Activated T-cell treated with anti-CD3 and anti-CD28 coated beads, Interleukin-2, amount 50 U/mL, for 1 hour (primary cell): Measurements from ENCODE around the gene ERBB4.

Source experiments
- DNase-seq: peaks from one replicate; pipeline ENCODE4 v3.0.0-alpha.2; 2020

ERBB4 gene

GRCh38 chr2:211868996-211869533, 669.5 kb downstream of the ERBB4 start:
- no peak for DNase-seq

GRCh38 chr2:211867845-211868451, 670.7 kb downstream of the ERBB4 start:
- no peak for DNase-seq

GRCh38 chr2:211864328-211864727, 674.3 kb downstream of the ERBB4 start:
- no peak for DNase-seq

DNA sequence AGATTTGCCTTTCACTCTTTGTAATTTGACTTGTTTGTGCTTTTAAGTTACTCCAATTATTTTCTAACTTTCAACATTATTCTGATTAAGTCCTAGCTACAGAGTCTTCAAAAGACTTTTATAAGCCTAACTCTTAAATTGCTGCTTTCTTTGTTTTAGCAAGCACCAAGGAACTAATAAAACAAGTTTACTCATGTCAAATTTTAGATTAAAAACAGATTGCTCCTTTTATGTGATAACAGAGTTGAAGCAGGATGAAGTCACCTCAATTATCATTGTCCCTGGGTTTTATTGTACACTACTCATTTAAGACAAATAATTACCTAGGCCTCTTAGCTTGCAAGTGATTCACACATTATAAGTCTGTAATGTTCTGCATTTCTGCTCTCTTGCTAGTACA, 678.4 kb downstream of the ERBB4 start:
- DNase-seq: no peak

DNA sequence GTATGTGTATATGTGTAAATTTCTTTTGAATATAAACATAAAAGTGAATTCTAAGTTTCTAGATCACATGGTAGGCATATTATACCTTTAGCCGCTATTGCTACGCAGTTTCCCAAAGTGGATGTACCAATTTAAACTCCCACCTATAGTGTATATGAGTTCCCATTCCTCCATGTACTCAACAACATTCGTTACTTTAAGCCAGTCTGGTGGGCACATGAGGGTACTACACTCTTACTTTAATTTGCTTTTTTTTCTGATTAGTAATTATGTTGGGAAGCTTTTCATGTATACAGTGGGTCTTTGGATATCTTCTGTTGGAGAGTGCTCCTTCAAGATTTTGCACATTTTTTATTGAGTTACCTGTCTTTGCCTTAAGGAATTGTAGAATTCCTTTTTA, 683.8 kb downstream of the ERBB4 start:
- no peak for DNase-seq

DNA sequence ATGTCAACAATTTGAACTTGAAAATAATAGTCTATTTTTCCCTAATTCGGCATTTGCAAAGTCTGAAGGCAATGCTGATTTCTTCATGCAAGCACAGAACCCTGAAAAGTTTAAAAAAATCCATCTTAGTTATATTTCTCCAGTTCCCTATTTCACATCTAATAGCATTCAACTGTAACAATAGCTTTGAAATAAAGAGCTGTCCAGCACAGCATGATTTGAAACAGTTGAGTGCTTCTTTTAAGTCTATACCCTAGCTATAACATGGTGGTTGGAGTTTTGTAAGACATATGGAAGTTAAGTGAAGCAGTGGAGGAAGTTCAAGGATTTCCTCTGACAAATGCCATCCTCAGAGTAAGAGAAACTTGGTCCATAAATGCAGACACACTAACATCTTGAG, 691.9 kb downstream of the ERBB4 start:
- DNase-seq: no peak

- no peak for DNase-seq
Measured at GRCh38 chr2:211846036-211846400, 692.6 kb downstream of the ERBB4 start.

DNA sequence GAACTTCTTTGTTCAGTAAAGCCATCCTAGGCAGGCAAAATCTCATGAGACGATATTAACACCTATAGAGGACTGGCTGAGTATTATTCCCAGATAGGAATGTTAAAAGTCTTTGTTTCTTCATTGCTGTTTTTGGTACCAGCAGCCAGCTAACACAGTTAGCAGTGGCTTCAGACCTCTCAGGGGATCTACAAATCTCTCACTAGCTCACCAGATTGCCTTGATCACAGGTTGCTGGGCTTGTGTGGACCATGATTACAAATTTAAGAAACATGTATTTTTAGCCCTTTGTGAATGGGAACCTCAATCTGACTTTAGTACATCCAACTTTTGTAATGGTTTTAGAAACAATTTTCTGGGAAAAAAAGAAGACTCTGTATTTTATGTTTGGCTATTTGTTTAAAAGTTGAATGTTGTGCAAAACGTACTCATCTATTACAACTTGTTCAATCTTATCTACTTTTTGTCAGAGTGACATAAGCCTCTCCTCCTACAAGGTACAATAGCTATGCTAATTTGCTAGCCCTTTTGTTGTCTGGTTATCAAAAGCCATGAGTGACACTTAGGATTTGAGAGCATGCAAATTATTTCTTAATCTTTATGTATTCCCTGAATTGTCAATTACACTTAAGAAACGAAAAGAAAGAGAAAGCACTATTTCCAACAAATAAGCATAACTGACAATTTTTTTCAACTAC, 693.1 kb downstream of the ERBB4 start:
- no peak for DNase-seq

DNA sequence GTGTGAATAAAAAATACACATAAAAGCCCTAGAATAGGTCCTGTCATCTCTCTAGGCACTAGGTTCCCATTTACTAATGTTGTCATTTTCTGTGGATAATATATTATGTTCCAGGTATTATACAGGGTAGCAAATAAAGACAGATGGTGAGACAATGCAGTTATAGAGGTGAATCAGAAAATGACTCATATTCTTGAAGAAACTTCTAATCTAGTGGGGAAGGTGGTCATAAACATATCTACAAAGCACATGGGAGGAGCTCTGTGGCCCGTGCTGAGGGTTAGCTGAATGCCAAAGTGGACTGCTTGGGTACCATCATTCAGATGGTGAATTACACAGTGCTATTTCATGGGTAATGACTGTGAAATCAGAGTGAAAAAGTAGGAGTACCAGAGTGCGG, 700.9 kb downstream of the ERBB4 start:
- DNase-seq: no peak

DNA sequence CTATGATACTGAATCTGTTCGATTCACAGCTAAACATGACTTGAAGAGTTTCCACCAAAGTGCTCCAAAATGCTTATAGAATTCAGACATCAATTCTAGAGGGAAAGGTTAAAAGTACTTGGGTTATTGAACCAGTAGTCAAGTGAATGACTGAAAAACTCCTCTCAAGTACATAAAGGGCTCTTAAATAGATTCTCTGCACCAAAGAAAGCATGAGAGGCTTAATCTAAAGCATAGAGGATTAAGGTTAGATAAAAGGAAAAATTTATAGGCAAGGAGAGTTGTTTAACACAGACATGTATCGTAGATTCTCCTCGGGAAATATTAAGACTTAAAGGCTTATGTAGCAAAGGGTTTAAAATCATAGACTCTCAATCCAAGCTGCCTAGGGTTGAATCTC, 701.4 kb downstream of the ERBB4 start:
- no peak for DNase-seq

DNA sequence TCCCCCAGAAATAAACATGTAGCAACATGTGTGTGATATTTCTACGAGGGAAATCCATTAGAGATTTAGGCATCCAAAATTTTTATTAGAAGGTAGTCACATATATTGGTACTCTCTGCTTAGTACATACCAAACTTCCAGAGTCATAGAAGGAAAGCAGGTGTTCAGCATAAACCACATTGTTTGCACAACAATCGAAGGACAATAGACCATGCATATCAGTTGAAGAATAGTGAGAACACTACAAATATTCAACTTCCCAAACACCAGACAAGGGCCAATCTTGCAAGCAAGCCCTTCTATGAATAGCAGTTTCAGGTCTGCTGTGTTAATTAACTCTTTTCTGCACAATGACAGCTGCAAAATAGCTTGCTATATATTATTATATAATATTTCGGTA, 702.2 kb downstream of the ERBB4 start:
- DNase-seq: no peak

GRCh38 chr2:211835695-211836094, 702.9 kb downstream of the ERBB4 start:
- DNase-seq: no peak

- DNase-seq: no peak
Measured at GRCh38 chr2:211833582-211834279, 704.9 kb downstream of the ERBB4 start.

DNA sequence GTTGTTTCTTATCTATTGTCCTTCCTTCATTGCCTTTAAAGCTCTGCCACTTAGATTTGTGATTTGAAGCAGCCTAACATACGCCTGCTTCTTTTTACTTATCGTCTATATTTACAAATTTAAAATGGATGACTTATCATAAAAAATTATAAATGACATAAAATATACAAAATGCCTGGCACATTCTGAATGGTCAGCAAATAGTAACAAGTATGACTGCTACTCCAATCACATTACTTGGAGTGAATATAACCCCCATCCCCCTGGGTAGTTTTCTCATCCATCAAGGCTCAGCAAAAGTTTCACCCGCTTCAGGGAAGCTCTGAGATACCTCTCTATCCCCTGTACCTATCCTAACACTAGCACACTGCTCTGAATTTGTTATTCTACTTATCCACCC, 708.9 kb downstream of the ERBB4 start:
- no peak for DNase-seq

- no peak for DNase-seq
Measured at GRCh38 chr2:211823886-211824479, 714.6 kb downstream of the ERBB4 start.

DNA sequence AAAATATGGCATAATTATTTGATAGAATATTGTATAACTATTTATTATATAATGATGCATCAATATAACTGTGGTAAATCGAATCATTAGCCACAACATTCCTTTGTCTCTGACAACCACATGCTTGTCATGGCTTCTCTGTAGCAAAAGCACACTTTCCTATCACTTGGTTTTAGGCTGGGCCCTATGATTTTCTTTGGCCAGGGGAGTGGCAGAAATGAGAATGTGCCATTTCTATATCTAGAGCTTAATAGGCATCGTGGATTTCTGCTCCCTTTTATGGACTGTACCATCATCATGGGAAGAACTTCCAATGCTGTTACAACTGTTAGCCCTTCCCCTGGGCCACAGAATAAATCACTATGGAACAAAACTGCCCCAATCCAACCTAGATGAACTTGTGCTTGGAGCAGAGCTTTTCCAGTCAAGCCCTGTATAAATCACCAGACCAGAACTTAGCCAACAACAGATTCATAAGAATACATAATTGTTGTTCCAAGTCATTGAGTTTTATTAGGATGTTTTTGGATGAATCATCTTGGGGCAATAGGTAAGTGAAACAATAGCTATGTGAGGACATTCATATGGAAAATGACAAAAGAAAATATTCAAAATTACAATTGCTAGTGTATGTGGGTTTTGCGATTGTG, 715.8 kb downstream of the ERBB4 start:
- no peak for DNase-seq

DNA sequence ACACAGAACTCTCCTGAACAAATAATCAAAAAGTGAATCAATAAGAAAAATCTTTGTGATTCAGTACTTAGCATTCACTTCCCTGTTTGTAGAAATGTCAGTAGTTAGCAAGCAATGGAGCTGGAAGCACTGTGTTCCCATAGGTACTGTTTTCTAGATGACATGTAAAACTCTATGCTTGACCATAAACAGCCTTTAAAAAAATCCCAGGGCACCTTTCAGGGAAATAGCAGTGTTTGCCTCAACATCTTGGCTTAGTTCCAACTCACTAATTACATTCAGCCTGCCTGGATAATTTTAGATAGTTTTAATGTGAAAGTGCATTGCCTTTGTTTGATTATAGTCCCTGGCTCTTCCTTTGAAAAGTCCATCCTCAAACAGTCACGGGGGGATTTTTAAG, 721.8 kb downstream of the ERBB4 start:
- DNase-seq: no peak

DNA sequence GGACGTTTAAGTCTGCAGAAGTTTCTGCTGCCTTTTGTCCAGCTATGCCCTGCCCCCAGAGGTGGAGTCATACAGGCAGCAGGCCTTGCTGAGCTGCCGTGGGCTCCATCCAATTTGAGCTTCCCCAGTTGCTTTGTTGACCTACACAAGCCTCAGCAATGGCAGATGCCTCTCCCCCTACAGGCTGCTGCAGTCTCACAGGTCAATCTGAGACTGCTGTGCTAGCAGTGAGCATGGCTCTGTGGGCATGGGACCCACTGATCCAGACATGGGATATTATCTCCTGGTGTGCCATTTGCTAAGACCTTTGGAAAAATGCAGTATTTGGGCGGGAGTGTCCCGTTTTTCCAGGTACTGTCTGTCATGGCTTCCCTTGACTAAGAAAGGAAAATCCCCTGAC, 726.0 kb downstream of the ERBB4 start:
- no peak for DNase-seq

- no peak for DNase-seq
Measured at GRCh38 chr2:211802666-211803065, 735.9 kb downstream of the ERBB4 start.

- DNase-seq: no peak
Measured at GRCh38 chr2:211800001-211800400, 738.6 kb downstream of the ERBB4 start.

GRCh38 chr2:211798868-211799267, 739.7 kb downstream of the ERBB4 start:
- no peak for DNase-seq

- no peak for DNase-seq
Measured at GRCh38 chr2:211793690-211794089, 744.9 kb downstream of the ERBB4 start.

DNA sequence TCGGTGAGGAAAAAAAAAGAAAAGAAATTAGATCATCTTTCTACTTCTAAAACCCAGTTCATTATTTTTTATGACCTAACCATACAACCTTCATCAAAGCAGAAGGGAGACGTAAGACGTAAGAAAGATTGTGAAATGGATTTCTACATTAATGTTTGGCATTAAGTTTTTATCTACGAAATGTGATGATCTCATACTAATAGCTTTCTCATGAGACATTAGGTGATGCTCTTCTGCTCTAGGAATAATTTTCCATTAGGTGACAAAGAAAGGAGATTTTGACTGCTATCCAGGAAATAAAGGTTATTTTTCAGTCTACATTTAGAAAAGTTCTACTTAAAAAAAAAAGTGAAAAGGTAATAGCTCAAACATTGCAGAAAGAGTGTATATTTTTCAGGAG, 748.6 kb downstream of the ERBB4 start:
- no peak for DNase-seq
